A549 (cell line): ENCODE results near the gene RAPGEF3. TPM values are rescaled to one million over a fixed set of nuclear protein-coding genes. Genes with fewer than 3 reads are reported as not detected.

Experiments
- ATAC-seq, 2 experiments: fragments of 200-7000 bp in 1 of 2; fragments of >200 bp in 1 of 2; cut with Nextera tagmentation in 1 of 2; cut with Tn5 transposase in 1 of 2; 3 replicates each; pipeline versions ENCODE4 v1.8.0 to v1.9.1; 2018 to 2020; ENCODE audit warnings: mild to moderate bottlenecking in 1 of 2, moderate library complexity in 1 of 2
- CTCF ChIA-PET: fragments of 300-600 bp; sonication (Branson Sonifier 250); formaldehyde crosslinking; extraction: SDS; loops from one replicate; lab custom pipeline; 2021; ENCODE audit warnings: antibody characterized with exemption, inconsistent platforms; lab: Yijun Ruan, JAX
- POLR2A ChIA-PET: fragments of 350-600 bp; formaldehyde crosslinking; extraction: SDS; loops from one replicate; lab custom pipeline; 2021; ENCODE audit warnings: antibody characterized with exemption, inconsistent platforms; lab: Yijun Ruan, JAX
- DNase-seq, 2 experiments: peaks; one replicate each; pipeline versions ENCODE4 v3.0.0 to v3.0.0-alpha.2; 2011 to 2016; ENCODE audit warnings: low read depth in 1 of 2, low spot score in 1 of 2
- FAIRE-seq: peaks from 2 replicates; lab custom pipeline; 2011; peaks lifted over from hg19 to GRCh38; lab: Jason Lieb, UNC
- H3K27ac ChIP-seq, 2 experiments: fragments of >200 bp; sonication (Bioruptor Twin); formaldehyde crosslinking; 3 replicates each; pipeline ENCODE4 v1.5.1; 2016 to 2017
- H3K4me1 ChIP-seq: fragments of >200 bp; sonication (Bioruptor Twin); formaldehyde crosslinking; 3 replicates; pipeline ENCODE4 v1.6.1; 2016
- H3K4me2 ChIP-seq: fragments of >200 bp; sonication (Bioruptor Twin); formaldehyde crosslinking; 3 replicates; pipeline ENCODE4 v1.6.1; 2016
- H3K4me3 ChIP-seq: fragments of >200 bp; sonication (Bioruptor Twin); formaldehyde crosslinking; 3 replicates; pipeline ENCODE4 v1.5.1; 2016
- H3K9me3 ChIP-seq: fragments of >200 bp; sonication (Bioruptor Twin); formaldehyde crosslinking; 3 replicates; pipeline ENCODE4 v1.6.1; 2016
- BHLHE40 ChIP-seq: IDR thresholded peaks from 2 replicates; pipeline ENCODE4 v1.6.1; 2012; ENCODE audit warnings: low read depth, low read length, inconsistent platforms
- CBX2 ChIP-seq: fragments of 200-600 bp; sonication (generic); IDR thresholded peaks from 2 replicates; pipeline ENCODE4 v1.6.1; 2016; ENCODE audit warnings: low read depth, mild to moderate bottlenecking, borderline replicate concordance
- CBX8 ChIP-seq: fragments of 200-600 bp; sonication (generic); IDR thresholded peaks from 2 replicates; pipeline ENCODE4 v1.6.1; 2016
- CHD2 ChIP-seq: fragments of 150-350 bp; IDR thresholded peaks from 2 replicates; pipeline ENCODE4 v1.6.1; 2014; ENCODE audit warnings: low read length; ENCODE audit not compliant: partially characterized antibody
- E2F6 ChIP-seq: IDR thresholded peaks from 2 replicates; pipeline ENCODE4 v1.6.1; 2012; ENCODE audit warnings: low read depth, borderline replicate concordance
- EHF ChIP-seq: fragments of 250-450 bp; sonication (Bioruptor Pico); IDR thresholded peaks from 2 replicates; pipeline ENCODE4 v1.5.0; 2020; ENCODE audit warnings: mild to moderate bottlenecking
- EP300 ChIP-seq, 2 experiments: fragments of >200 bp; sonication (Bioruptor Twin); formaldehyde crosslinking; IDR thresholded peaks; 2 replicates in 1 of 2; 3 replicates in 1 of 2; pipeline ENCODE4 v1.6.1; 2016 to 2017
- FOSL2 ChIP-seq, 2 experiments: fragments of 450-650 bp in 1 of 2; fragments of >200 bp in 1 of 2; sonication (Bioruptor Twin) in 1 of 2; formaldehyde crosslinking; IDR thresholded peaks; 2 replicates each; pipeline versions ENCODE4 v1.5.0 to v1.6.1; 2016 to 2020; ENCODE audit warnings: mild to moderate bottlenecking in 1 of 2, moderate library complexity in 1 of 2
- FOXS1 ChIP-seq: fragments of 250-450 bp; sonication (Bioruptor Pico); IDR thresholded peaks from 2 replicates; pipeline ENCODE4 v1.5.0; 2020; ENCODE audit warnings: mild to moderate bottlenecking, moderate library complexity
- GATA3 ChIP-seq: IDR thresholded peaks from 2 replicates; pipeline ENCODE4 v1.6.1; 2012; ENCODE audit warnings: borderline replicate concordance
- HDAC2 ChIP-seq: fragments of 200-600 bp; sonication (generic); IDR thresholded peaks from 2 replicates; pipeline ENCODE4 v1.6.1; 2016
- HEYL ChIP-seq: fragments of 250-450 bp; sonication (Bioruptor Pico); IDR thresholded peaks from 2 replicates; pipeline ENCODE4 v1.8.0; 2021; ENCODE audit warnings: mild to moderate bottlenecking, moderate library complexity
- HOXA7 ChIP-seq: fragments of 250-450 bp; sonication (Bioruptor Pico); IDR thresholded peaks from 2 replicates; pipeline ENCODE4 v1.5.0; 2020; ENCODE audit warnings: mild to moderate bottlenecking, moderate library complexity
- HOXB5 ChIP-seq: fragments of 250-450 bp; sonication (Bioruptor Pico); IDR thresholded peaks from 2 replicates; pipeline ENCODE4 v1.5.0; 2020; ENCODE audit warnings: mild to moderate bottlenecking, moderate library complexity
- JUN ChIP-seq, 2 experiments: fragments of >200 bp; sonication (Bioruptor Twin); formaldehyde crosslinking; IDR thresholded peaks; 2 replicates in 1 of 2; 3 replicates in 1 of 2; pipeline ENCODE4 v1.6.1; 2016 to 2017
- KDM1A ChIP-seq: fragments of 200-600 bp; sonication (generic); IDR thresholded peaks from 2 replicates; pipeline ENCODE4 v1.6.1; 2016; ENCODE audit warnings: low read depth, mild to moderate bottlenecking
- MAFK ChIP-seq: fragments of 450-650 bp; IDR thresholded peaks from 2 replicates; pipeline ENCODE4 v1.6.1; 2014; ENCODE audit not compliant: partially characterized antibody
- MAX ChIP-seq: IDR thresholded peaks from 2 replicates; pipeline ENCODE4 v1.6.1; 2012
- MAZ ChIP-seq: fragments of 150-350 bp; IDR thresholded peaks from 2 replicates; pipeline ENCODE4 v1.6.1; 2014; ENCODE audit warnings: antibody characterized with exemption, low read depth, low read length, borderline replicate concordance
- NFE2L2 ChIP-seq: fragments of 150-350 bp; conservative IDR thresholded peaks from 2 replicates; pipeline ENCODE4 v1.6.1; 2014; ENCODE audit warnings: low read length
- NR3C1 ChIP-seq: fragments of >200 bp; sonication (Bioruptor Twin); formaldehyde crosslinking; IDR thresholded peaks from 3 replicates; pipeline ENCODE4 v1.6.1; 2017
- RFX5 ChIP-seq: fragments of 450-650 bp; IDR thresholded peaks from 2 replicates; pipeline ENCODE4 v1.7.1; 2014; ENCODE audit warnings: antibody characterized with exemption, mild to moderate bottlenecking, moderate library complexity
- RNF2 ChIP-seq: fragments of 200-600 bp; sonication (generic); IDR thresholded peaks from 2 replicates; pipeline ENCODE4 v1.6.1; 2016; ENCODE audit warnings: low read depth, mild to moderate bottlenecking, antibody characterized with exemption, moderate library complexity, borderline replicate concordance
- SREBF2 ChIP-seq: fragments of 450-650 bp; IDR thresholded peaks from 2 replicates; pipeline ENCODE4 v1.6.1; 2014; ENCODE audit warnings: mild to moderate bottlenecking, moderate library complexity
- ZC3H11A ChIP-seq: fragments of 450-650 bp; IDR thresholded peaks from 2 replicates; pipeline ENCODE4 v1.6.1; 2014; ENCODE audit warnings: antibody characterized with exemption, mild to moderate bottlenecking
- ZNF302 ChIP-seq: fragments of 250-450 bp; sonication (Bioruptor Pico); IDR thresholded peaks from 2 replicates; pipeline ENCODE4 v1.9.0; 2021; ENCODE audit warnings: inconsistent platforms, mild to moderate bottlenecking, moderate library complexity
- WGBS: methylation state at CpG from one replicate; pipeline ENCODE4 v1.1.6; 2017; ENCODE audit errors: missing lambda C conversion rate; 5-methylcytosine and 5-hydroxymethylcytosine counted together
- polyA plus RNA-seq, 4 experiments: library from polyadenylated mRNA; depleted of rRNA in 3 of 4; stranded (reverse); fragments of >200 nt; fragmentation: RNase III in 1 of 4; extraction: RNeasy Plus Mini Kit Qiagen cat#74134 plus additional on column Dnase treatment in 1 of 4; gene quantifications; 2 replicates in 3 of 4; 3 replicates in 1 of 4; pipeline ENCODE4 v1.2.3, GENCODE V29; 2011 to 2017
- TF ChIP-seq, protein P1 (sequence below): fragments of 150-350 bp; IDR thresholded peaks from 2 replicates; pipeline ENCODE4 v1.6.1; 2014; ENCODE audit warnings: low read depth, mild to moderate bottlenecking, low read length
- TF ChIP-seq, protein P2 (sequence below): fragments of 250-450 bp; sonication (Bioruptor Pico); IDR thresholded peaks from 2 replicates; pipeline ENCODE4 v1.5.0; 2020; ENCODE audit warnings: low read depth, mild to moderate bottlenecking, moderate library complexity
- TF ChIP-seq, protein P3 (sequence below): fragments of >200 bp; sonication (Bioruptor Twin); formaldehyde crosslinking; IDR thresholded peaks from 2 replicates; pipeline ENCODE4 v1.6.1; 2016

The RAPGEF3 gene
- polyA plus RNA-seq, 2 of the 4 experiments (the other 2 are of a cell fraction) = 0.70 to 0.89 TPM

GRCh38 chr12:47757840-47758583 lies 668 bp downstream of the RAPGEF3 start:
- Histone ChIP-seq H3K4me2 (peak overlapping the region; percentile 79), H3K4me1 (peaks cover 20% of the 10 kb centered on the region), H3K9me3 (no peaks in the 10 kb centered on the region), H3K27ac (peak overlapping the region; percentile 80 to 94), H3K4me3 (peak overlapping the region; percentile 58; the same call in 2 of the 3 replicates)
- no peak for DNase-seq
- 81% methylated on average over 12 of the region's 20 CpGs for WGBS
- POLR2A ChIA-PET = interaction anchor here (0.6 to 1.0 kb wide), 2 partner anchors 44 to 147 kb away, joined by 3 to 9 read pairs; partner anchors contain the start of gene VDR
- TF ChIP-seq FOSL2 (IDR thresholded peaks at IDR 0.05) (no peak), FOSL2 (CRISPR knock-in tag; IDR thresholded peaks at IDR 0.05) (no peak), HDAC2 (no peak), CBX2 (no peak), EHF (no peak), HEYL (no peak), NFE2L2 (no peak), SREBF2 (no peak), BHLHE40 (no peak), RFX5 (no peak), GATA3 (no peak), KDM1A (no peak), FOXS1 (CRISPR knock-in tag) (no peak), JUN (IDR thresholded peaks at IDR 0.05) (no peak), CHD2 (no peak), MAZ (no peak), NR3C1 (no peak), E2F6 (no peak), EP300 (IDR thresholded peaks at IDR 0.05) (no peak)
- TF ChIP-seq, protein P1, sequence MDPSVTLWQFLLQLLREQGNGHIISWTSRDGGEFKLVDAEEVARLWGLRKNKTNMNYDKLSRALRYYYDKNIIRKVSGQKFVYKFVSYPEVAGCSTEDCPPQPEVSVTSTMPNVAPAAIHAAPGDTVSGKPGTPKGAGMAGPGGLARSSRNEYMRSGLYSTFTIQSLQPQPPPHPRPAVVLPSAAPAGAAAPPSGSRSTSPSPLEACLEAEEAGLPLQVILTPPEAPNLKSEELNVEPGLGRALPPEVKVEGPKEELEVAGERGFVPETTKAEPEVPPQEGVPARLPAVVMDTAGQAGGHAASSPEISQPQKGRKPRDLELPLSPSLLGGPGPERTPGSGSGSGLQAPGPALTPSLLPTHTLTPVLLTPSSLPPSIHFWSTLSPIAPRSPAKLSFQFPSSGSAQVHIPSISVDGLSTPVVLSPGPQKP = no peak
- TF ChIP-seq, protein P2, sequence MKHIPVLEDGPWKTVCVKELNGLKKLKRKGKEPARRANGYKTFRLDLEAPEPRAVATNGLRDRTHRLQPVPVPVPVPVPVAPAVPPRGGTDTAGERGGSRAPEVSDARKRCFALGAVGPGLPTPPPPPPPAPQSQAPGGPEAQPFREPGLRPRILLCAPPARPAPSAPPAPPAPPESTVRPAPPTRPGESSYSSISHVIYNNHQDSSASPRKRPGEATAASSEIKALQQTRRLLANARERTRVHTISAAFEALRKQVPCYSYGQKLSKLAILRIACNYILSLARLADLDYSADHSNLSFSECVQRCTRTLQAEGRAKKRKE = no peak
- FAIRE-seq = no peak
- peak in 1 of 2 experiments; percentile 4; a peak in 3 of 6 replicates for ATAC-seq
- CTCF ChIA-PET = interaction anchor here (0.6 to 43.9 kb wide), 15 partner anchors 9 to 860 kb away, joined by 3 to 1399 read pairs (median 4); partner anchors contain the start of gene SLC48A1

- H3K9me3 ChIP-seq = no peaks in the 10 kb centered on the region
- peaks cover 26% of the 10 kb centered on the region for H3K4me1 ChIP-seq
- CTCF ChIA-PET = interaction anchor here (0.9 to 43.9 kb wide), 10 partner anchors 11 to 861 kb away, joined by 3 to 1399 read pairs (median 5); partner anchors contain the start of gene SLC48A1
- no peak for DNase-seq
- POLR2A ChIA-PET = no interaction called here
- no peak overlapping the region for H3K27ac ChIP-seq
- FAIRE-seq = no peak
- no peak overlapping the region for H3K4me2 ChIP-seq
- ATAC-seq = no peak
- H3K4me3 ChIP-seq = no peak overlapping the region
- 84% methylated on average over 7 of the region's 7 CpGs for WGBS
- no peak for TF ChIP-seq ZC3H11A
- TF ChIP-seq KDM1A = no peak
- TF ChIP-seq MAX = no peak
- no peak for TF ChIP-seq CBX8
- TF ChIP-seq, protein P3, sequence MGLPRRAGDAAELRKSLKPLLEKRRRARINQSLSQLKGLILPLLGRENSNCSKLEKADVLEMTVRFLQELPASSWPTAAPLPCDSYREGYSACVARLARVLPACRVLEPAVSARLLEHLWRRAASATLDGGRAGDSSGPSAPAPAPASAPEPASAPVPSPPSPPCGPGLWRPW = no peak
- no peak for TF ChIP-seq CHD2
- TF ChIP-seq ZNF302 (CRISPR knock-in tag) = no peak
- TF ChIP-seq RNF2 = no peak
- TF ChIP-seq HOXA7 (CRISPR knock-in tag) = no peak
- no peak for TF ChIP-seq MAFK
- TF ChIP-seq FOSL2 (IDR thresholded peaks at IDR 0.05) = no peak
- no peak for TF ChIP-seq FOSL2 (CRISPR knock-in tag; IDR thresholded peaks at IDR 0.05)
- TF ChIP-seq HOXB5 (CRISPR knock-in tag) = no peak
- TF ChIP-seq FOXS1 (CRISPR knock-in tag) = no peak
Observed at GRCh38 chr12:47757364-47757839, 1.3 kb downstream of the RAPGEF3 start.
